ENCODE results near the gene ATP6V1C2. TPM values are rescaled to one million over a fixed set of nuclear protein-coding genes. Genes with fewer than 3 reads are reported as not detected.

The ATP6V1C2 gene
- total RNA-seq, 2 experiments from 2014 or later: not detected

DNA sequence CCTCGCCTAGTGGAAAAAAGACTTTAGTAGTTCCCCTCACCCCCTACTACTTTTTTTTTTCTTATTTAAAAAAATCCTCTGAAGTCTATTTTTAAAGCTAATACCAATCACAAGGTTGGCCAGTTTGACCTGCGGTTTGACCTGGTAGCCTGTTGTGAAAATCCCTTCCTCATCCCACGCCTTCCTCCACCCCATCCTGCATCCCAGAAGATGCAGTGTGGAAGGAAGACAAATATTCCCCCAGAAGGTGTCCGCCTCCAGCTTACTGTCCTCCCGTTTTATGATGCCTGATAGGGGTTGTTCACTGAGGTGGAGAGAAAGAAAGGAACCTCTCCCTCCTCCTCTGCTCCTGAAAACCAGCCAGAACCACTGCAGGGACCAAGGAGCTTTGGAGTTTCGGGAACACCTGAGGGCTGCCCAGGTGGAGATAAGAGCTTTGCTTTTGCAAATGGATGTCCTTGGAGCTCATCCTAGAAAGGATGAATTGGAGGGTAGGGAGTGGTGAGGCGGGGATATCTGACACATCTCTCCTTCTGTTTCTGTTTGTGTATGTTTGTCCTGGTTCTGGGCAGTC, 909 bp downstream of the ATP6V1C2 start:
- Histone ChIP-seq H3K9me3 (ENCODE audit: control insufficient read depth in 1 of 2, insufficient read depth in 1 of 2, low read length in 2 of 2) (peaks cover 0 to 4% of the 10 kb centered on the region in 2 experiments), H3K36me3 (ENCODE audit: insufficient read depth, low read length) (no peaks in the 10 kb centered on the region), H3K4me3 (ENCODE audit: low read length) (peak overlapping the region; percentile 31), H3K4me1 (ENCODE audit: insufficient read depth, low read length) (peaks cover 15% of the 10 kb centered on the region), H3K27ac (ENCODE audit: low read depth in 1 of 2, low read length in 2 of 2) (no peak overlapping the region), H3K27me3 (ENCODE audit: control insufficient read depth in 1 of 2, insufficient read depth in 2 of 2, low read length in 2 of 2) (peaks cover 39 to 57% of the 10 kb centered on the region in 2 experiments)
- TF ChIP-seq CTCF (IDR thresholded peaks at IDR 0.05): no peak
- ChIA-PET POLR2A (no interaction called here), CTCF (no interaction called here)
- H3K9me3 Mint-ChIP-seq: no peaks in the 10 kb centered on the region
- no peak overlapping the region for H3K27ac Mint-ChIP-seq
- peaks cover 47% of the 10 kb centered on the region for H3K27me3 Mint-ChIP-seq
- H3K4me3 Mint-ChIP-seq: no peak overlapping the region
- DNase-seq (no peak), ATAC-seq (ENCODE audit: poor library complexity) (no peak)
- intact Hi-C loops (cut with DNase I, micrococcal nuclease): no loop called here
- H3K36me3 Mint-ChIP-seq (ENCODE audit: low read depth): no peaks in the 10 kb centered on the region
- H3K4me1 Mint-ChIP-seq (ENCODE audit: low read depth): peaks cover 3% of the 10 kb centered on the region

DNA sequence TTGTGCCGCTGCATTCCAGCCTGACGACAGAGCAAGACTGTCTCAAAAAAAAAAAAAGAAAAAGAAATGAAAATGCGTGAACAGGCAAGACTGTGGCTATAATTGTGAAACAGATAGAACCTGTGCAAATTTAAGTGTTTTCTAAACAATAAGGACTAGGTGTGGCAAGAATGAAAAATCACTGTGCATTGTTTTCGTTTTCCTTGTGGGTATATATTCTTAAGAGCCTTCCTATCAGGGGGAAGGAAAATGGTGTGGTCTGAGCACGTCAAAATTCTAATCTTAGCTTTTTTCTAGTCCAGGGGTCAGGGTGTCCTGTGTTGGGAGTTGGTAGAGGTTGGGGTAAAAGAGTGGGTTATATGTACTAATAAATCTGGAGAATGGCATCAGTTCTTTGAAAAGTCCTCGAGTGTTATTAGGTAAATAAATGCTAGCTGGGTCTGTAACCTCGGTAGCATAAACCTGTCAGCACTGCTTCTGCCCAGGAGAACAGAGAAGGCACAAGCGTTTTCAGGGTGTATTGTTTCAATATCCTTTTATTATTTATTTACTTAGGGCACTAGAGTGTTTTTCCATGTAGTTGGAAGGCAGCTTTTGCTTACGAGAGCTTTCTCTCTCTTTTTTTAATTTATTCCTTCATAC, 11.6 kb downstream of the ATP6V1C2 start:
- CTCF ChIA-PET: no interaction called here
- TF ChIP-seq CTCF (IDR thresholded peaks at IDR 0.05): no peak
- Histone ChIP-seq H3K4me1 (ENCODE audit: insufficient read depth, low read length) (no peaks in the 10 kb centered on the region), H3K9me3 (ENCODE audit: control insufficient read depth in 1 of 2, insufficient read depth in 1 of 2, low read length in 2 of 2) (no peaks in the 10 kb centered on the region), H3K27me3 (ENCODE audit: control insufficient read depth in 1 of 2, insufficient read depth in 2 of 2, low read length in 2 of 2) (no peaks in the 10 kb centered on the region), H3K4me3 (ENCODE audit: low read length) (no peak overlapping the region), H3K36me3 (ENCODE audit: insufficient read depth, low read length) (no peaks in the 10 kb centered on the region), H3K27ac (ENCODE audit: low read depth in 1 of 2, low read length in 2 of 2) (no peak overlapping the region)
- H3K9me3 Mint-ChIP-seq: no peaks in the 10 kb centered on the region
- no peak for DNase-seq
- H3K36me3 Mint-ChIP-seq (ENCODE audit: low read depth): no peaks in the 10 kb centered on the region
- no peak for ATAC-seq (ENCODE audit: poor library complexity)
- peaks cover 6% of the 10 kb centered on the region for H3K27me3 Mint-ChIP-seq
- no peak overlapping the region for H3K4me3 Mint-ChIP-seq
- no peak overlapping the region for H3K27ac Mint-ChIP-seq
- H3K4me1 Mint-ChIP-seq (ENCODE audit: low read depth): no peaks in the 10 kb centered on the region
- intact Hi-C loops (cut with DNase I, micrococcal nuclease): no loop called here
- POLR2A ChIA-PET: no interaction called here

DNA sequence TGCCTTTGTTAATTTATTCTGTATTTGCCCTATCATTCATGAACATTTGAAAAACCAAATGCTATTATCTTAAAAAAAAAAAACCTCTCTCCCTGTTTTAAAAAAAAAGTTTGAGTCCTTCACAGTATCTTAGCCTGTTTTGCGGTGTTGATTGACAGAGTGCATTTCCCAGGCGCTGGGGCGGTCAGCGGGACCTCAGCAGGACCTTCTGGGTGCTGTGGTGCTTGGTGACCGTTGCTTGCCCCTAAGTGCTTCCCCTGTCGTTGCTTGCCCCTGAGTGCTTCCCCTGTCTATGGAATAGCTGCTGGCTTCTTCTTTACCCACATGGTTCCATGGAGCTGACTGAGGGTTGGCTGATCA, 12.1 kb downstream of the ATP6V1C2 start:
- no peak overlapping the region for H3K4me3 Mint-ChIP-seq
- no peaks in the 10 kb centered on the region for H3K9me3 ChIP-seq (ENCODE audit: control insufficient read depth in 1 of 2, insufficient read depth in 1 of 2, low read length in 2 of 2)
- H3K4me1 Mint-ChIP-seq (ENCODE audit: low read depth): no peaks in the 10 kb centered on the region
- CTCF ChIA-PET: no interaction called here
- intact Hi-C loops (cut with DNase I, micrococcal nuclease): no loop called here
- POLR2A ChIA-PET: no interaction called here
- no peak overlapping the region for H3K4me3 ChIP-seq (ENCODE audit: low read length)
- peaks cover 7% of the 10 kb centered on the region for H3K27me3 Mint-ChIP-seq
- no peak overlapping the region for H3K27ac Mint-ChIP-seq
- TF ChIP-seq CTCF (IDR thresholded peaks at IDR 0.05): no peak
- H3K9me3 Mint-ChIP-seq: no peaks in the 10 kb centered on the region
- DNase-seq: no peak
- no peak for ATAC-seq (ENCODE audit: poor library complexity)
- no peaks in the 10 kb centered on the region for H3K4me1 ChIP-seq (ENCODE audit: insufficient read depth, low read length)
- H3K27ac ChIP-seq (ENCODE audit: low read depth in 1 of 2, low read length in 2 of 2): no peak overlapping the region
- H3K36me3 ChIP-seq (ENCODE audit: insufficient read depth, low read length): no peaks in the 10 kb centered on the region
- H3K27me3 ChIP-seq (ENCODE audit: control insufficient read depth in 1 of 2, insufficient read depth in 2 of 2, low read length in 2 of 2): no peaks in the 10 kb centered on the region
- no peaks in the 10 kb centered on the region for H3K36me3 Mint-ChIP-seq (ENCODE audit: low read depth)
